Spleen (tissue), 7 donors: Measurements from ENCODE around the gene NEURL1.

Experiments
- CTCF ChIP-seq, 11 experiments: fragments of 200-600 bp in 7 of 11; fragments of 450-650 bp in 4 of 11; sonication (generic) in 4 of 11; IDR thresholded peaks in 8 of 11; conservative IDR thresholded peaks in 3 of 11; 1 replicate in 7 of 11; 2 replicates in 4 of 11; pipeline versions ENCODE4 v1.4.0 to v1.8.0; 2016 to 2021; ENCODE audit warnings: antibody characterized with exemption in 11 of 11, inconsistent platforms in 4 of 11, mild to moderate bottlenecking in 1 of 11
- POLR2AphosphoS5 ChIP-seq, 3 donors: sonication (generic); formaldehyde crosslinking; IDR thresholded peaks; one replicate each; pipeline ENCODE4 v1.5.1; 2017; ENCODE audit warnings: antibody characterized with exemption in 3 of 3
- donor health status: DM: no; HTN: no; CAD: no; lungs with moderate emphysema.
- donor health status: DM: no; HTN: no; CAD: no.
- donor health status: DM: no; HTN: no; CAD: no.

- no peak for TF ChIP-seq CTCF (IDR thresholded peaks at IDR 0.05 in 8 of 11, conservative IDR thresholded peaks at IDR 0.05 in 3 of 11)
- no peak for TF ChIP-seq POLR2AphosphoS5 (IDR thresholded peaks at IDR 0.05)
Measured at GRCh38 chr10:103582331-103583123, 89.0 kb downstream of the NEURL1 start.
